ENCODE data around the gene B4GALT2. TPM values are rescaled to one million over a fixed set of nuclear protein-coding genes. Genes with fewer than 3 reads are reported as not detected.

Gene B4GALT2
- total RNA-seq, 1 experiment from 2014 or later, result 76.4 TPM

- Histone ChIP-seq H3K27ac (ENCODE audit: low read depth, low read length, poor library complexity, severe bottlenecking) (peak overlapping the region; percentile 99), H3K4me1 (ENCODE audit: insufficient read depth, low read length, poor library complexity, severe bottlenecking) (peaks cover 19% of the 10 kb centered on the region), H3K4me3 (ENCODE audit: low read depth, low read length, poor library complexity, severe bottlenecking) (peak overlapping the region; percentile 92), H3K27me3 (replicated peaks; ENCODE audit: insufficient read depth, low read depth, low read length, poor library complexity) (no peaks in the 10 kb centered on the region), H3K9me3 (ENCODE audit: low read depth, low read length, poor library complexity, severe bottlenecking) (no peaks in the 10 kb centered on the region), H3K36me3 (ENCODE audit: insufficient read depth, low read length, poor library complexity, severe bottlenecking) (no peaks in the 10 kb centered on the region)
- TF ChIP-seq EZH2 (IDR thresholded peaks at IDR 0.05; ENCODE audit: borderline replicate concordance, low read depth, low read length, poor library complexity, severe bottlenecking), result no peak
- TF ChIP-seq, protein P1, sequence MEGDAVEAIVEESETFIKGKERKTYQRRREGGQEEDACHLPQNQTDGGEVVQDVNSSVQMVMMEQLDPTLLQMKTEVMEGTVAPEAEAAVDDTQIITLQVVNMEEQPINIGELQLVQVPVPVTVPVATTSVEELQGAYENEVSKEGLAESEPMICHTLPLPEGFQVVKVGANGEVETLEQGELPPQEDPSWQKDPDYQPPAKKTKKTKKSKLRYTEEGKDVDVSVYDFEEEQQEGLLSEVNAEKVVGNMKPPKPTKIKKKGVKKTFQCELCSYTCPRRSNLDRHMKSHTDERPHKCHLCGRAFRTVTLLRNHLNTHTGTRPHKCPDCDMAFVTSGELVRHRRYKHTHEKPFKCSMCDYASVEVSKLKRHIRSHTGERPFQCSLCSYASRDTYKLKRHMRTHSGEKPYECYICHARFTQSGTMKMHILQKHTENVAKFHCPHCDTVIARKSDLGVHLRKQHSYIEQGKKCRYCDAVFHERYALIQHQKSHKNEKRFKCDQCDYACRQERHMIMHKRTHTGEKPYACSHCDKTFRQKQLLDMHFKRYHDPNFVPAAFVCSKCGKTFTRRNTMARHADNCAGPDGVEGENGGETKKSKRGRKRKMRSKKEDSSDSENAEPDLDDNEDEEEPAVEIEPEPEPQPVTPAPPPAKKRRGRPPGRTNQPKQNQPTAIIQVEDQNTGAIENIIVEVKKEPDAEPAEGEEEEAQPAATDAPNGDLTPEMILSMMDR (conservative IDR thresholded peaks at IDR 0.05; ENCODE audit: low read depth, low read length), result no peak
- ChIA-PET POLR2A (ENCODE audit: low non-redundant PET) (no interaction called here), CTCF (interaction anchor here (1.4 kb wide), 1 partner anchor 185 kb away, joined by 10 read pairs; no protein-coding TSS in a partner anchor)
- no peak for DNase-seq (ENCODE audit: low spot score)
- BruUV-seq (replicated peaks), result no TSS peak
- intact Hi-C loops (cut with micrococcal nuclease; ENCODE audit: unreplicated experiment), result no loop called here
Measured at GRCh38 chr1:43947874-43948437, 31.1 kb upstream of the B4GALT2 start.

- H3K27ac ChIP-seq (ENCODE audit: low read depth, low read length, poor library complexity, severe bottlenecking), result no peak overlapping the region
- DNase-seq (ENCODE audit: low spot score), result no peak
- BruUV-seq (replicated peaks), result no TSS peak
- H3K4me3 ChIP-seq (ENCODE audit: low read depth, low read length, poor library complexity, severe bottlenecking), result no peak overlapping the region
- H3K27me3 ChIP-seq (replicated peaks; ENCODE audit: insufficient read depth, low read depth, low read length, poor library complexity), result no peaks in the 10 kb centered on the region
- peaks cover 19% of the 10 kb centered on the region for H3K4me1 ChIP-seq (ENCODE audit: insufficient read depth, low read length, poor library complexity, severe bottlenecking)
- H3K9me3 ChIP-seq (ENCODE audit: low read depth, low read length, poor library complexity, severe bottlenecking), result no peaks in the 10 kb centered on the region
- POLR2A ChIA-PET (ENCODE audit: low non-redundant PET), result no interaction called here
- TF ChIP-seq, protein P1 (conservative IDR thresholded peaks at IDR 0.05; ENCODE audit: low read depth, low read length), result no peak
- no peak for TF ChIP-seq EZH2 (IDR thresholded peaks at IDR 0.05; ENCODE audit: borderline replicate concordance, low read depth, low read length, poor library complexity, severe bottlenecking)
- intact Hi-C loops (cut with micrococcal nuclease; ENCODE audit: unreplicated experiment), result no loop called here
- H3K36me3 ChIP-seq (ENCODE audit: insufficient read depth, low read length, poor library complexity, severe bottlenecking), result no peaks in the 10 kb centered on the region
- CTCF ChIA-PET, result interaction anchor here (0.9 kb wide), 1 partner anchor 15 kb away, joined by 4 read pairs; no protein-coding TSS in a partner anchor
Measured at GRCh38 chr1:43949678-43950077, 29.3 kb upstream of the B4GALT2 start.

GRCh38 chr1:43951021-43951985 lies 27.7 kb upstream of the B4GALT2 start:
- intact Hi-C loops (cut with micrococcal nuclease; ENCODE audit: unreplicated experiment), result no loop called here
- no peak for DNase-seq (ENCODE audit: low spot score)
- no peak overlapping the region for H3K27ac ChIP-seq (ENCODE audit: low read depth, low read length, poor library complexity, severe bottlenecking)
- peaks cover 12% of the 10 kb centered on the region for H3K4me1 ChIP-seq (ENCODE audit: insufficient read depth, low read length, poor library complexity, severe bottlenecking)
- H3K36me3 ChIP-seq (ENCODE audit: insufficient read depth, low read length, poor library complexity, severe bottlenecking), result no peaks in the 10 kb centered on the region
- no peaks in the 10 kb centered on the region for H3K27me3 ChIP-seq (replicated peaks; ENCODE audit: insufficient read depth, low read depth, low read length, poor library complexity)
- BruUV-seq (replicated peaks), result no TSS peak
- ChIA-PET CTCF (no interaction called here), POLR2A (ENCODE audit: low non-redundant PET) (no interaction called here)
- H3K4me3 ChIP-seq (ENCODE audit: low read depth, low read length, poor library complexity, severe bottlenecking), result no peak overlapping the region
- TF ChIP-seq, protein P1 (conservative IDR thresholded peaks at IDR 0.05; ENCODE audit: low read depth, low read length), result no peak
- TF ChIP-seq EZH2 (IDR thresholded peaks at IDR 0.05; ENCODE audit: borderline replicate concordance, low read depth, low read length, poor library complexity, severe bottlenecking), result no peak
- H3K9me3 ChIP-seq (ENCODE audit: low read depth, low read length, poor library complexity, severe bottlenecking), result no peaks in the 10 kb centered on the region
